Inflammatory macrophage treated with lipopolysaccharide for 1 hour (primary cell): ENCODE results near the gene VPS29.

Experiments used
- DNase-seq, 2 donors: peaks; one replicate each; pipeline ENCODE4 v3.0.0-alpha.2; 2020 to 2022

Gene VPS29

GRCh38 chr12:110444455-110444854 is 57.5 kb downstream of the VPS29 start:
- DNase-seq: no peak
